Endothelial cell of umbilical vein (primary cell): ENCODE results near the gene CDH11.

ENCODE experiments used
- CTCF ChIP-seq, 2 donors: IDR thresholded peaks; 1 replicate in 1 of 2; 2 replicates in 1 of 2; pipeline ENCODE4 v1.5.1; 2011; ENCODE audit warnings: low read length in 2 of 2, mild to moderate bottlenecking in 2 of 2, moderate library complexity in 2 of 2, control low read depth in 1 of 2, inconsistent platforms in 1 of 2, low read depth in 1 of 2; ENCODE audit not compliant: insufficient read depth in 1 of 2; ENCODE audit errors: extremely low read depth in 1 of 2
- GATA2 ChIP-seq: IDR thresholded peaks from 2 replicates; pipeline ENCODE4 v1.7.0; 2011; ENCODE audit warnings: low read depth, mild to moderate bottlenecking, moderate library complexity, mixed read lengths, low read length; ENCODE audit not compliant: insufficient read length, insufficient read depth
- POLR2A ChIP-seq: IDR thresholded peaks from 2 replicates; pipeline ENCODE4 v1.6.1; 2012; ENCODE audit warnings: low read depth, mild to moderate bottlenecking, control low read depth, low read length

- no peak for TF ChIP-seq CTCF (IDR thresholded peaks at IDR 0.05; ENCODE audit: extremely low read depth in 1 of 2, insufficient read depth in 1 of 2, low read depth in 1 of 2, low read length in 2 of 2)
- TF ChIP-seq GATA2: no peak
- TF ChIP-seq POLR2A: no peak
These were observed 59.8 kb downstream of the CDH11 start for GRCh38 chr16:65061935-65062518.
